Right lobe of liver (tissue), 4 donors: ENCODE data around the gene ZNF354B.

Experiments
- POLR2A ChIP-seq: fragments of 450-650 bp; IDR thresholded peaks from one replicate; pipeline ENCODE4 v1.6.1; 2017; ENCODE audit warnings: antibody characterized with exemption, mild to moderate bottlenecking
- TF ChIP-seq, protein P1 (sequence below), 4 donors: fragments of 200-600 bp in 3 of 4; fragments of 450-650 bp in 1 of 4; IDR thresholded peaks; one replicate each; pipeline versions ENCODE4 v1.5.1 to v1.8.0; 2016 to 2022; ENCODE audit warnings: antibody characterized with exemption in 4 of 4, mild to moderate bottlenecking in 2 of 4
- donor health status: DM: no; HTN: no; CAD: no.
- donor health status: DM: no; HTN: no; CAD: no.
- donor health status: DM: no; HTN: yes; CAD: no.

- no peak for TF ChIP-seq POLR2A
- TF ChIP-seq, protein P1, sequence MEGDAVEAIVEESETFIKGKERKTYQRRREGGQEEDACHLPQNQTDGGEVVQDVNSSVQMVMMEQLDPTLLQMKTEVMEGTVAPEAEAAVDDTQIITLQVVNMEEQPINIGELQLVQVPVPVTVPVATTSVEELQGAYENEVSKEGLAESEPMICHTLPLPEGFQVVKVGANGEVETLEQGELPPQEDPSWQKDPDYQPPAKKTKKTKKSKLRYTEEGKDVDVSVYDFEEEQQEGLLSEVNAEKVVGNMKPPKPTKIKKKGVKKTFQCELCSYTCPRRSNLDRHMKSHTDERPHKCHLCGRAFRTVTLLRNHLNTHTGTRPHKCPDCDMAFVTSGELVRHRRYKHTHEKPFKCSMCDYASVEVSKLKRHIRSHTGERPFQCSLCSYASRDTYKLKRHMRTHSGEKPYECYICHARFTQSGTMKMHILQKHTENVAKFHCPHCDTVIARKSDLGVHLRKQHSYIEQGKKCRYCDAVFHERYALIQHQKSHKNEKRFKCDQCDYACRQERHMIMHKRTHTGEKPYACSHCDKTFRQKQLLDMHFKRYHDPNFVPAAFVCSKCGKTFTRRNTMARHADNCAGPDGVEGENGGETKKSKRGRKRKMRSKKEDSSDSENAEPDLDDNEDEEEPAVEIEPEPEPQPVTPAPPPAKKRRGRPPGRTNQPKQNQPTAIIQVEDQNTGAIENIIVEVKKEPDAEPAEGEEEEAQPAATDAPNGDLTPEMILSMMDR (IDR thresholded peaks at IDR 0.05), result no peak
Measured at GRCh38 chr5:178831049-178831448, 28.7 kb upstream of the ZNF354B start.
